MCF 10A (cell line): ENCODE results near the gene HPCAL1. TPM values are rescaled to one million over a fixed set of nuclear protein-coding genes. Genes with fewer than 3 reads are reported as not detected.
"Not testable (repeated sequence)": the region's sequence is repeated elsewhere in the genome, so short reads cannot be mapped to it uniquely, and the experiment has no call there.

ENCODE experiments used
- BruUV-seq: library from RNA; stranded (reverse); fragments of 400-500 nt; replicated peaks from 2 replicates; lab custom pipeline; 2021; lab: Mats Ljungman, UMichigan
- CTCF ChIA-PET: fragments of 300-600 bp; sonication (Branson Sonifier 250); formaldehyde crosslinking; extraction: SDS; loops from one replicate; lab custom pipeline; 2021; ENCODE audit warnings: antibody characterized with exemption, inconsistent platforms; lab: Yijun Ruan, JAX
- POLR2A ChIA-PET: fragments of 300-600, 350-650 bp; sonication (Branson Sonifier 250); formaldehyde crosslinking; extraction: SDS; loops from one replicate; lab custom pipeline; 2020; ENCODE audit warnings: antibody characterized with exemption, inconsistent platforms; lab: Yijun Ruan, JAX
- DNase-seq: peaks from one replicate; pipeline ENCODE4 v3.0.0-alpha.2; 2018; ENCODE audit not compliant: unreplicated experiment
- H3K27ac Mint-ChIP-seq: one replicate; pipeline ENCODE4 v1.8.0; 2022; ENCODE audit warnings: mild to moderate bottlenecking, low read depth, mixed read lengths; ENCODE audit not compliant: unreplicated experiment
- H3K27me3 Mint-ChIP-seq: one replicate; pipeline ENCODE4 v1.8.0; 2022; ENCODE audit warnings: mixed read lengths; ENCODE audit not compliant: insufficient read depth, unreplicated experiment
- H3K36me3 Mint-ChIP-seq: one replicate; pipeline ENCODE4 v1.8.0; 2022; ENCODE audit warnings: mild to moderate bottlenecking, moderate library complexity, mixed read lengths; ENCODE audit not compliant: insufficient read depth, unreplicated experiment
- H3K4me1 Mint-ChIP-seq: one replicate; pipeline ENCODE4 v1.8.0; 2022; ENCODE audit warnings: mixed read lengths; ENCODE audit not compliant: insufficient read depth, unreplicated experiment
- H3K4me3 Mint-ChIP-seq: one replicate; pipeline ENCODE4 v1.8.0; 2022; ENCODE audit warnings: mild to moderate bottlenecking, moderate library complexity, mixed read lengths; ENCODE audit not compliant: unreplicated experiment
- H3K9me3 Mint-ChIP-seq: one replicate; pipeline ENCODE4 v1.8.0; 2022; ENCODE audit warnings: mixed read lengths; ENCODE audit not compliant: unreplicated experiment
- CTCF ChIP-seq: fragments of 200-600 bp; IDR thresholded peaks from one replicate; pipeline ENCODE4 v1.8.0; 2022; ENCODE audit warnings: antibody characterized with exemption, mild to moderate bottlenecking; ENCODE audit not compliant: unreplicated experiment
- intact Hi-C: fragments of 100-400 bp; cut with micrococcal nuclease; formaldehyde crosslinking; loops from 2 replicates; pipeline ENCODE4 v1.14.1; 2022
- total RNA-seq: library from RNA; stranded (reverse); gene quantifications from 2 replicates; pipeline ENCODE4 v1.2.3, GENCODE V29; 2022

HPCAL1 gene
- total RNA-seq, 1 experiment from 2014 or later, result 144 TPM

- Mint-ChIP-seq H3K27ac (no peak overlapping the region), H3K27me3 (no peaks in the 10 kb centered on the region), H3K36me3 (peaks cover 54% of the 10 kb centered on the region), H3K4me3 (no peak overlapping the region), H3K4me1 (no peaks in the 10 kb centered on the region), H3K9me3 (no peaks in the 10 kb centered on the region)
- DNase-seq, result no peak
- no peak for TF ChIP-seq CTCF
- BruUV-seq, result no TSS peak
- intact Hi-C loops, result no loop called here
- ChIA-PET CTCF (interaction anchor here (0.6 to 2.3 kb wide), 6 partner anchors 13 to 368 kb away, joined by 3 to 11 read pairs (median 6); no protein-coding TSS in a partner anchor), POLR2A (interaction anchor here (0.7 to 1.3 kb wide), 2 partner anchors 8 to 493 kb away, joined by 3 read pairs; partner anchors contain the start of gene ODC1)
These were observed 137.3 kb downstream of the HPCAL1 start for GRCh38 chr2:10439971-10440370.

GRCh38 chr2:10440736-10441135, 138.0 kb downstream of the HPCAL1 start:
- no peak overlapping the region for H3K27ac Mint-ChIP-seq
- POLR2A ChIA-PET, result no interaction called here
- H3K36me3 Mint-ChIP-seq, result peaks cover 58% of the 10 kb centered on the region
- H3K9me3 Mint-ChIP-seq, result no peaks in the 10 kb centered on the region
- H3K27me3 Mint-ChIP-seq, result no peaks in the 10 kb centered on the region
- intact Hi-C loops, result no loop called here
- no peaks in the 10 kb centered on the region for H3K4me1 Mint-ChIP-seq
- CTCF ChIA-PET, result interaction anchor here (0.6 to 2.3 kb wide), 3 partner anchors 14 to 368 kb away, joined by 3 to 11 read pairs (median 10); no protein-coding TSS in a partner anchor
- no peak for TF ChIP-seq CTCF
- H3K4me3 Mint-ChIP-seq, result no peak overlapping the region
- no TSS peak for BruUV-seq
- DNase-seq, result no peak

GRCh38 chr2:10441948-10442347, 139.2 kb downstream of the HPCAL1 start:
- no peaks in the 10 kb centered on the region for H3K9me3 Mint-ChIP-seq
- BruUV-seq, result no TSS peak
- no peak for TF ChIP-seq CTCF
- no peak for DNase-seq
- H3K4me1 Mint-ChIP-seq, result no peaks in the 10 kb centered on the region
- H3K4me3 Mint-ChIP-seq, result no peak overlapping the region
- ChIA-PET POLR2A (no interaction called here), CTCF (interaction anchor here (1.9 kb wide), 1 partner anchor 7 kb away, joined by 6 read pairs; no protein-coding TSS in a partner anchor)
- H3K27ac Mint-ChIP-seq, result no peak overlapping the region
- H3K36me3 Mint-ChIP-seq, result peaks cover 58% of the 10 kb centered on the region
- H3K27me3 Mint-ChIP-seq, result no peaks in the 10 kb centered on the region
- intact Hi-C loops, result no loop called here

- H3K27ac Mint-ChIP-seq, H3K4me3 Mint-ChIP-seq, DNase-seq, H3K27me3 Mint-ChIP-seq, BruUV-seq, H3K9me3 Mint-ChIP-seq, intact Hi-C loops, H3K4me1 Mint-ChIP-seq, POLR2A ChIA-PET: not testable (repeated sequence)
- peaks cover 58% of the 10 kb centered on the region for H3K36me3 Mint-ChIP-seq
- CTCF ChIA-PET, result interaction anchor here (0.7 to 1.9 kb wide), 3 partner anchors 8 to 344 kb away, joined by 3 to 6 read pairs (median 4); no protein-coding TSS in a partner anchor
These were observed 139.9 kb downstream of the HPCAL1 start for GRCh38 chr2:10442469-10443126.
